K562 (cell line): ENCODE data around the gene WWOX. TPM values are rescaled to one million over a fixed set of nuclear protein-coding genes. Genes with fewer than 3 reads are reported as not detected.

Source experiments
- ATAC-seq: fragments of 200-7000 bp; cut with Tn5 transposase; 3 replicates; pipeline ENCODE4 v1.9.1; 2020; ENCODE audit warnings: moderate library complexity
- BruUV-seq: library from RNA; stranded (reverse); fragments of 400-500 nt; replicated peaks from 2 replicates; lab custom pipeline; 2021; lab: Mats Ljungman, UMichigan
- CTCF ChIA-PET: fragments of 300-600 bp; formaldehyde crosslinking; extraction: SDS; loops from one replicate; lab custom pipeline; 2021; ENCODE audit warnings: low intra/inter-chr PET ratio; lab: Yijun Ruan, JAX
- POLR2A ChIA-PET: fragments of 300-600, 350-650 bp; sonication (Branson Sonifier 250); formaldehyde crosslinking; extraction: SDS; loops from one replicate; lab custom pipeline; 2021; ENCODE audit warnings: antibody characterized with exemption, inconsistent platforms; lab: Yijun Ruan, JAX
- DNase-seq, 4 experiments: peaks; one replicate each; pipeline versions ENCODE4 v3.0.0 to v3.0.0-alpha.2; 2011 to 2018; ENCODE audit warnings: low spot score in 3 of 4, mixed read lengths in 3 of 4; ENCODE audit errors: extremely low read depth in 1 of 4
- FAIRE-seq: peaks from 2 replicates; lab custom pipeline; 2011; peaks lifted over from hg19 to GRCh38; lab: Jason Lieb, UNC
- H2AFZ ChIP-seq: 2 replicates; pipeline ENCODE4 v1.6.0; 2011; ENCODE audit warnings: low read depth, low read length, control low read depth, inconsistent platforms
- H3K27ac ChIP-seq: fragments of 200-600 bp; 3 replicates; pipeline ENCODE4 v1.8.0; 2011; ENCODE audit warnings: low read depth, mild to moderate bottlenecking, control low read depth, inconsistent platforms, low read length, moderate library complexity, mixed read lengths; ENCODE audit errors: extremely low read depth
- H3K27me3 ChIP-seq, 2 experiments: fragments of 300-600 bp in 1 of 2; 2 replicates in 1 of 2; 3 replicates in 1 of 2; pipeline versions ENCODE4 v1.6.0 to v1.8.0; 2011; ENCODE audit warnings: inconsistent platforms in 2 of 2, low read length in 2 of 2, mild to moderate bottlenecking in 1 of 2, mixed read lengths in 1 of 2, moderate library complexity in 1 of 2; ENCODE audit not compliant: control insufficient read depth in 2 of 2, insufficient read depth in 2 of 2
- H3K36me3 ChIP-seq: fragments of 300-600 bp; 3 replicates; pipeline ENCODE4 v1.8.0; 2011; ENCODE audit warnings: mild to moderate bottlenecking, low read length, inconsistent platforms; ENCODE audit not compliant: control insufficient read depth, insufficient read depth
- H3K4me1 ChIP-seq, 2 experiments: fragments of 200-600 bp in 1 of 2; replicated peaks in 1 of 2; 2 replicates in 1 of 2; 3 replicates in 1 of 2; pipeline versions ENCODE4 v1.5.1 to v1.8.0; 2011; ENCODE audit warnings: inconsistent platforms in 2 of 2, low read length in 2 of 2, mild to moderate bottlenecking in 1 of 2, mixed read lengths in 1 of 2, moderate library complexity in 1 of 2; ENCODE audit not compliant: control insufficient read depth in 2 of 2, insufficient read depth in 2 of 2
- H3K4me2 ChIP-seq: 2 replicates; pipeline ENCODE4 v1.6.1; 2011; ENCODE audit warnings: low read length, control low read depth, inconsistent platforms, mixed read lengths; ENCODE audit not compliant: insufficient read depth
- H3K4me3 ChIP-seq: fragments of 200-600 bp; sonication (generic), shearing (Covaris generic); 2 replicates; pipeline ENCODE4 v1.5.1; 2016; ENCODE audit warnings: control low read depth, inconsistent platforms
- H3K79me2 ChIP-seq: fragments of 200-600 bp; 3 replicates; pipeline ENCODE4 v1.8.0; 2011; ENCODE audit warnings: low read length, inconsistent platforms; ENCODE audit not compliant: control insufficient read depth, insufficient read depth
- H3K9ac ChIP-seq, 2 experiments: 2 replicates each; pipeline versions ENCODE4 v1.6.0 to v1.6.1; 2011; ENCODE audit warnings: low read depth in 2 of 2, low read length in 2 of 2, control low read depth in 1 of 2, inconsistent platforms in 1 of 2, mild to moderate bottlenecking in 1 of 2, mixed read lengths in 1 of 2; ENCODE audit not compliant: insufficient read depth in 1 of 2
- H3K9me1 ChIP-seq: one replicate; pipeline ENCODE4 v1.6.0; 2011; ENCODE audit warnings: inconsistent platforms, mild to moderate bottlenecking, low read length, moderate library complexity; ENCODE audit not compliant: control insufficient read depth, insufficient read depth
- H3K9me3 ChIP-seq: replicated peaks from 2 replicates; pipeline ENCODE4 v1.5.1; 2011; ENCODE audit warnings: low read depth, low read length, inconsistent platforms; ENCODE audit not compliant: control insufficient read depth, insufficient read depth
- H4K20me1 ChIP-seq: replicated peaks from 2 replicates; pipeline ENCODE4 v1.6.1; 2011; ENCODE audit warnings: low read length, inconsistent platforms, mixed read lengths; ENCODE audit not compliant: control insufficient read depth, insufficient read depth
- NR2C1 ChIP-seq, 2 experiments: fragments of 450-650 bp; IDR thresholded peaks; 2 replicates each; pipeline ENCODE4 v1.6.1; 2017; ENCODE audit warnings: mild to moderate bottlenecking in 2 of 2, antibody characterized with exemption in 1 of 2, inconsistent platforms in 1 of 2, missing compliant biosample characterization in 1 of 2, missing genetic modification characterization in 1 of 2
- POU5F1 ChIP-seq: fragments of 150-350 bp; IDR thresholded peaks from 2 replicates; pipeline ENCODE4 v1.6.1; 2014; ENCODE audit warnings: borderline replicate concordance, low read length, low read depth, mild to moderate bottlenecking; ENCODE audit not compliant: partially characterized antibody
- RBBP5 ChIP-seq: fragments of 200-600 bp; sonication (generic); IDR thresholded peaks from 2 replicates; pipeline ENCODE4 v1.6.1; 2012; ENCODE audit warnings: borderline replicate concordance, mild to moderate bottlenecking, low read length, control low read depth, inconsistent platforms; ENCODE audit not compliant: insufficient read depth, poor library complexity, severe bottlenecking
- TGIF2 ChIP-seq: sonication (generic); formaldehyde crosslinking; IDR thresholded peaks from 2 replicates; pipeline ENCODE4 v1.8.1; 2022; ENCODE audit warnings: mild to moderate bottlenecking, missing genetic modification reagents, moderate library complexity
- ZBTB7A ChIP-seq: IDR thresholded peaks from 2 replicates; pipeline ENCODE4 v1.6.1; 2011; ENCODE audit warnings: low read depth, mild to moderate bottlenecking, low read length, moderate library complexity, borderline replicate concordance; ENCODE audit not compliant: control insufficient read depth
- WGBS: fragments of 100-300 bp; shearing (Covaris generic); methylation state at CpG from one replicate; pipeline ENCODE4 v1.1.6; 2016; ENCODE audit warnings: low coverage, mixed read lengths; ENCODE audit not compliant: insufficient coverage; ENCODE audit errors: missing lambda C conversion rate; 5-methylcytosine and 5-hydroxymethylcytosine counted together
- in situ Hi-C: fragments of 300-500 bp; cut with MboI; formaldehyde crosslinking; loops from 4 replicates; pipeline ENCODE4 v1.15.0; 2018; ENCODE audit warnings: inconsistent platforms, mixed read lengths
- intact Hi-C: fragments of 100-400 bp; cut with micrococcal nuclease; formaldehyde crosslinking; loops from 2 replicates; pipeline ENCODE4 v1.14.2; 2022
- polyA plus RNA-seq, 8 experiments: library from polyadenylated mRNA; depleted of rRNA in 4 of 8; stranded (reverse) in 5 of 8; unstranded in 3 of 8; fragments of >200 nt; fragmentation: Nextera tagmentation in 2 of 8; fragmentation: Illumina TruSeq in 1 of 8; extraction: Ambion mirVana in 2 of 8; extraction: Trizol in 1 of 8; gene quantifications; 2 replicates each; pipeline versions ENCODE4 v1.2.1 to v1.2.3, GENCODE V29; 2011 to 2014; ENCODE audit warnings: inconsistent platforms in 1 of 8, missing spikeins in 1 of 8
- total RNA-seq, 7 experiments: library from RNA; depleted of rRNA in 6 of 7; stranded (reverse); fragments of >200 nt in 6 of 7; fragmentation: Illumina TruSeq in 2 of 7; extraction: Trizol in 2 of 7; gene quantifications; 2 replicates each; pipeline versions ENCODE4 v1.2.1 to v1.2.3, GENCODE V29; 2011 to 2021; ENCODE audit warnings: low replicate concordance in 1 of 7
- TF ChIP-seq, protein P1 (sequence below), 2 experiments: fragments of 450-650 bp in 1 of 2; IDR thresholded peaks; 2 replicates each; pipeline ENCODE4 v1.6.1; 2011 to 2017; ENCODE audit warnings: low read depth in 2 of 2, antibody characterized with exemption in 1 of 2, borderline replicate concordance in 1 of 2, low read length in 1 of 2, mild to moderate bottlenecking in 1 of 2, mixed read lengths in 1 of 2; ENCODE audit not compliant: control insufficient read depth in 1 of 2
- TF ChIP-seq, protein P2 (sequence below): fragments of 450-650 bp; formaldehyde crosslinking; IDR thresholded peaks from 2 replicates; pipeline ENCODE4 v1.4.0; 2020; ENCODE audit warnings: mild to moderate bottlenecking
- TF ChIP-seq, protein P3 (sequence below): fragments of 450-650 bp; IDR thresholded peaks from 2 replicates; pipeline ENCODE4 v1.6.1; 2016
- TF ChIP-seq, protein P4 (sequence below): fragments of 250-450 bp; sonication (Bioruptor Pico); IDR thresholded peaks from 2 replicates; pipeline ENCODE4 v1.8.0; 2022; ENCODE audit warnings: inconsistent platforms

Gene WWOX
- total and polyA plus RNA-seq, 9 of the 15 experiments (the other 6 are each of a cell fraction or from before 2014, with no cell fraction given), result 1.6 to 22.7 (median 8.1) TPM

DNA sequence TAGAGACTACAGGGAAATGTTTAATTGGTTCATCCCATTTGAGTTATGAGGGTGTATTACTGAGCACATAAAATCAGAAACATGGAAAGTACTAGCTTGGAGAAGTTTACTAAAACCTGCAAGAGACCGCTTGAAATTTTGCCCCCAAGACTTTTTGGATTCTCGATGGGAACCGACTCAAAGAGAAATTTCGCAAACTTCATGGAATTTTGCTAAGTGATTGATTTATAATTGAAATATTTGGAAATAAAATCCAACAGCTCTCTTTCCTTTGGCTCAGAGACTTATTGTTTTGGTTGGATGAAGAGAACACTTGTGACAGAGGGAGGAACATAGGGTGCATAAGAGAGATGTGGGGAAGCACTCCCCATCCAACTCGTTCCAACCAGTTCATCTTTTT lies 574.4 kb downstream of the WWOX start:
- no peaks in the 10 kb centered on the region for H4K20me1 ChIP-seq
- CTCF ChIA-PET, result no interaction called here
- FAIRE-seq (no peak), ATAC-seq (no peak), DNase-seq (no peak)
- H3K36me3 ChIP-seq, result no peaks in the 10 kb centered on the region
- no peak overlapping the region for H3K27ac ChIP-seq
- 0% methylated on average over 5 of the region's 5 CpGs for WGBS
- no peak overlapping the region for H3K4me2 ChIP-seq
- in situ Hi-C loops, result no loop called here
- TF ChIP-seq, protein P1, sequence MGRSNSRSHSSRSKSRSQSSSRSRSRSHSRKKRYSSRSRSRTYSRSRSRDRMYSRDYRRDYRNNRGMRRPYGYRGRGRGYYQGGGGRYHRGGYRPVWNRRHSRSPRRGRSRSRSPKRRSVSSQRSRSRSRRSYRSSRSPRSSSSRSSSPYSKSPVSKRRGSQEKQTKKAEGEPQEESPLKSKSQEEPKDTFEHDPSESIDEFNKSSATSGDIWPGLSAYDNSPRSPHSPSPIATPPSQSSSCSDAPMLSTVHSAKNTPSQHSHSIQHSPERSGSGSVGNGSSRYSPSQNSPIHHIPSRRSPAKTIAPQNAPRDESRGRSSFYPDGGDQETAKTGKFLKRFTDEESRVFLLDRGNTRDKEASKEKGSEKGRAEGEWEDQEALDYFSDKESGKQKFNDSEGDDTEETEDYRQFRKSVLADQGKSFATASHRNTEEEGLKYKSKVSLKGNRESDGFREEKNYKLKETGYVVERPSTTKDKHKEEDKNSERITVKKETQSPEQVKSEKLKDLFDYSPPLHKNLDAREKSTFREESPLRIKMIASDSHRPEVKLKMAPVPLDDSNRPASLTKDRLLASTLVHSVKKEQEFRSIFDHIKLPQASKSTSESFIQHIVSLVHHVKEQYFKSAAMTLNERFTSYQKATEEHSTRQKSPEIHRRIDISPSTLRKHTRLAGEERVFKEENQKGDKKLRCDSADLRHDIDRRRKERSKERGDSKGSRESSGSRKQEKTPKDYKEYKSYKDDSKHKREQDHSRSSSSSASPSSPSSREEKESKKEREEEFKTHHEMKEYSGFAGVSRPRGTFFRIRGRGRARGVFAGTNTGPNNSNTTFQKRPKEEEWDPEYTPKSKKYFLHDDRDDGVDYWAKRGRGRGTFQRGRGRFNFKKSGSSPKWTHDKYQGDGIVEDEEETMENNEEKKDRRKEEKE (IDR thresholded peaks at IDR 0.05; ENCODE audit: borderline replicate concordance in 1 of 2, control insufficient read depth in 1 of 2, low read depth in 2 of 2, low read length in 1 of 2), result no peak
- no peak for TF ChIP-seq RBBP5
- no peak for TF ChIP-seq TGIF2 (CRISPR knock-in tag)
- no peak for TF ChIP-seq ZBTB7A
- no peak for TF ChIP-seq NR2C1 (IDR thresholded peaks at IDR 0.05)
- no peak for TF ChIP-seq NR2C1 (tag; IDR thresholded peaks at IDR 0.05)
- no peak for TF ChIP-seq POU5F1
- TF ChIP-seq, protein P2, sequence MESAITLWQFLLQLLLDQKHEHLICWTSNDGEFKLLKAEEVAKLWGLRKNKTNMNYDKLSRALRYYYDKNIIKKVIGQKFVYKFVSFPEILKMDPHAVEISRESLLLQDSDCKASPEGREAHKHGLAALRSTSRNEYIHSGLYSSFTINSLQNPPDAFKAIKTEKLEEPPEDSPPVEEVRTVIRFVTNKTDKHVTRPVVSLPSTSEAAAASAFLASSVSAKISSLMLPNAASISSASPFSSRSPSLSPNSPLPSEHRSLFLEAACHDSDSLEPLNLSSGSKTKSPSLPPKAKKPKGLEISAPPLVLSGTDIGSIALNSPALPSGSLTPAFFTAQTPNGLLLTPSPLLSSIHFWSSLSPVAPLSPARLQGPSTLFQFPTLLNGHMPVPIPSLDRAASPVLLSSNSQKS (CRISPR knock-in tag), result no peak
- TF ChIP-seq, protein P3, sequence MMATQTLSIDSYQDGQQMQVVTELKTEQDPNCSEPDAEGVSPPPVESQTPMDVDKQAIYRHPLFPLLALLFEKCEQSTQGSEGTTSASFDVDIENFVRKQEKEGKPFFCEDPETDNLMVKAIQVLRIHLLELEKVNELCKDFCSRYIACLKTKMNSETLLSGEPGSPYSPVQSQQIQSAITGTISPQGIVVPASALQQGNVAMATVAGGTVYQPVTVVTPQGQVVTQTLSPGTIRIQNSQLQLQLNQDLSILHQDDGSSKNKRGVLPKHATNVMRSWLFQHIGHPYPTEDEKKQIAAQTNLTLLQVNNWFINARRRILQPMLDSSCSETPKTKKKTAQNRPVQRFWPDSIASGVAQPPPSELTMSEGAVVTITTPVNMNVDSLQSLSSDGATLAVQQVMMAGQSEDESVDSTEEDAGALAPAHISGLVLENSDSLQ, result no peak
- TF ChIP-seq, protein P4, sequence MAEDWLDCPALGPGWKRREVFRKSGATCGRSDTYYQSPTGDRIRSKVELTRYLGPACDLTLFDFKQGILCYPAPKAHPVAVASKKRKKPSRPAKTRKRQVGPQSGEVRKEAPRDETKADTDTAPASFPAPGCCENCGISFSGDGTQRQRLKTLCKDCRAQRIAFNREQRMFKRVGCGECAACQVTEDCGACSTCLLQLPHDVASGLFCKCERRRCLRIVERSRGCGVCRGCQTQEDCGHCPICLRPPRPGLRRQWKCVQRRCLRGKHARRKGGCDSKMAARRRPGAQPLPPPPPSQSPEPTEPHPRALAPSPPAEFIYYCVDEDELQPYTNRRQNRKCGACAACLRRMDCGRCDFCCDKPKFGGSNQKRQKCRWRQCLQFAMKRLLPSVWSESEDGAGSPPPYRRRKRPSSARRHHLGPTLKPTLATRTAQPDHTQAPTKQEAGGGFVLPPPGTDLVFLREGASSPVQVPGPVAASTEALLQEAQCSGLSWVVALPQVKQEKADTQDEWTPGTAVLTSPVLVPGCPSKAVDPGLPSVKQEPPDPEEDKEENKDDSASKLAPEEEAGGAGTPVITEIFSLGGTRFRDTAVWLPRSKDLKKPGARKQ (CRISPR knock-in tag), result no peak
- TF ChIP-seq, all 486 proteins: peak for 0
- Histone ChIP-seq H3K9ac (no peak overlapping the region), H3K4me3 (no peak overlapping the region), H3K4me1 (no peaks in the 10 kb centered on the region), H3K27me3 (peaks cover 17 to 22% of the 10 kb centered on the region in 2 experiments; a peak in 4 of 5 replicates), H2AFZ (no peak overlapping the region), H3K9me3 (no peaks in the 10 kb centered on the region), H3K9me1 (no peaks in the 10 kb centered on the region), H3K79me2 (no peaks in the 10 kb centered on the region)
- BruUV-seq, result no TSS peak
- POLR2A ChIA-PET, result interaction anchor here (0.6 to 1.4 kb wide), 2 partner anchors 10 to 93 kb away, joined by 3 to 4 read pairs; no protein-coding TSS in a partner anchor
- intact Hi-C loops, result no loop called here
